DOHH2 (cell line): ENCODE results near the gene ZNF526.

Experiments used
- CTCF ChIP-seq: fragments of 200-600 bp; sonication (generic); IDR thresholded peaks from one replicate; pipeline ENCODE4 v1.5.1; 2014; ENCODE audit warnings: antibody characterized with exemption, mild to moderate bottlenecking, low read depth, low read length; ENCODE audit not compliant: poor library complexity, severe bottlenecking
- EZH2phosphoT487 ChIP-seq: fragments of 200-600 bp; sonication (generic); IDR thresholded peaks from 2 replicates; pipeline ENCODE4 v1.6.1; 2017; ENCODE audit warnings: borderline replicate concordance, mild to moderate bottlenecking, antibody characterized with exemption, low read length, moderate library complexity, mixed read lengths

GRCh38 chr19:42276821-42277220 is 56.7 kb downstream of the ZNF526 start:
- TF ChIP-seq CTCF (no peak), EZH2phosphoT487 (no peak)
